GM21737 (cell line): ENCODE measurements around the gene ADAMTS9.
A peak's percentile ranks its signal among the peaks of the same experiment; 100 is the strongest.

Experiments used
- ATAC-seq: cut with Tn5 transposase; IDR thresholded peaks from one replicate; pipeline ENCODE4 v1.9.1; 2021; ENCODE audit warnings: mild to moderate bottlenecking, moderate library complexity; ENCODE audit not compliant: unreplicated experiment

The ADAMTS9 gene

DNA sequence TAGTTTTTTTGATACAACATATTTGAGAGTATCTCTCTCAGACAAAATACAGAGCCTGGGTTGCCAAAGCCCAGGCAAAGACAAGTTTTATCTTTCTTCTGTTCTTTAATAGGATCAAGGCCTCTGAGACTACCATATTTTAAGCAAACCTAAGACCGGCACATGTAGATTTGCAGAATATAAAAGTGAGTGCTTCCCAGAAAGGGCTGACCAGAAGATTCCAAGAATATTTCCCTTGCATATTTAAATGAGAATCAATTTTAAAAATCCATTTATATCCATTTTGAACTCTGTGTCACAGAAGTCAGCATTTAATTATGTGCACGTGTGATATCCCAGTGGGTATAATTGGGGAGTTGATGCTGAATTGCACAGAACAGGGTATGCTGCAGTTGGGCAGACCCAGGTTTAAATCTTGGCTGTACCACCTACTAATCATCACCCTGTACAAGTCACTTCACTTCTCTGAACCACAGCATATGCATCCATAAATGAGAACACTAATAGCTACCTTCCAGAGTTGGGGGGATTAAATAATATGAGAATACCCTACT is 191.9 kb downstream of the ADAMTS9 start:
- ATAC-seq: no peak

GRCh38 chr3:64495121-64495780 is 192.5 kb downstream of the ADAMTS9 start:
- no peak for ATAC-seq

GRCh38 chr3:64494526-64494925 is 193.3 kb downstream of the ADAMTS9 start:
- no peak for ATAC-seq

DNA sequence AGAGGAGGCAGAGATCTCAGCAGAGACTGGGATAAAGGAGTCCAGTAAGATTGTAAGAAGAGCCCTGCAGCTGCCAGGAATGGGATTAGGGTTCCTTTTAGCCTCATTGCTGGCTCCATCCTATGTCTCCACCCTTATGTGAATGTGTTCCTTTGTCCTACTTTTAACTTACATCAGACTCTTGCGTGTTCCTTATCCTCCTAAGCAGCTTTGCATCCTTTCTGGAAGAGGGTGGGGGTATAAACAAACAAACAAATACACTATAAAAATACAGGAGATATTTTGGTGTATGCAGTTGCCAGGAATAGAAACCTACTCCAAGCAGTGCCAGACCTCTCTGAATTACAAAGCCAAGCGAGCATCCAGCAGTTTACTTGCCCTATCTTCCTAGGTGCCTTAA is 194.7 kb downstream of the ADAMTS9 start:
- ATAC-seq: no peak

- no peak for ATAC-seq
Measured at GRCh38 chr3:64491843-64492242, 196.0 kb downstream of the ADAMTS9 start.

GRCh38 chr3:64490180-64490724 is 197.5 kb downstream of the ADAMTS9 start:
- no peak for ATAC-seq

DNA sequence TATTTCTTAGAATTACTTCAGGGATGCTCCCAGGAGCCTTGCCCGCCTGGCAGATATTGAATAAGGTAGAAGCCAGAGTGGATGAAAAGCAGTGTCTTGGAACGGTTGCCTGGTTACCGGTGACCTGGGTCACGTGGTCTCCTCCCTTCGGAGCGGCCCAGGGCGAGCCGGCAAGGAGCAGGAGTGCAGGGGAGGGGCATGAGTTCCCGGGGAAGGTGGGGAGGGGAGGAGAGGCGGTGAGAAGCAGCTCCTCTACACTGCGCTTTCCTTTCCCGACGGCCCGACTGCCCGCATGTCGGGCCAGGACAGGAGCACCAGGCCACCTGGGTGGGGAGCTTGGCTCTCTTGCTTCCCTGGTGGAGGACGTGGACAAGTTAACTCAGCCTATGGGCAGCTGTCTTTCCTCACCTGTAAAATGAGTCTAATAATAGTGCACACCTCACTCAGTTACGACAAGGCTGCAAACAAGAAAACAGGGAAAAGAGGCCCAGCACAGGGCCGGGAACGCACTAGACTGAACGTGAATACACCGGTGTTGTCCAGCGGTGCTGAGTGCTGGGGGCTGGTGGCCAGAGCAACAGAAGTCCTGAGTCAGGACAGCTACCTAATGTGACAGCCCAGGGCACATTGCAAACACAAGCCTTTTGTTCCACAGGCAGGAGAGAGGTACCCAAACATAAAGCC is 198.3 kb downstream of the ADAMTS9 start:
- ATAC-seq: no peak

GRCh38 chr3:64488939-64489338 is 198.9 kb downstream of the ADAMTS9 start:
- no peak for ATAC-seq

GRCh38 chr3:64484289-64484992 is 203.4 kb downstream of the ADAMTS9 start:
- ATAC-seq: peak; percentile 97

DNA sequence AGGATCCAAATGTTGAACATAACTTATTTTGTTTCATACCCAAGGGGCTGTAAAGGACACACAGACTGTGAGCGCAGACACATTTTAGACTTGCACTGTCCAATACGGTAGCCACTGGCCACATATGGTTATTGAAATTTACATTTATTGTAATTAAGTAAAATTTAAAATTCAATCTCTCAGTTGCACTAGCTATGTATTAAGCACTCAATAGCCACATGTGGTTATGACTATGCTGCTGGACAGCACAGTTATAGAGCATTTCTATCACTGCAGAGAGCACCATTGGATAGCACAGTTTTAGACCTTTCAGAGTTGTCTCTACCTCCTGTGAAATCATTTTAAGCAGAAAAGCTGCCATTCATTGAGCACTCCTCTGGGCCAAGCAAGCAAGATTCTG is 204.3 kb downstream of the ADAMTS9 start:
- ATAC-seq: no peak

GRCh38 chr3:64475037-64475436 is 212.8 kb downstream of the ADAMTS9 start:
- ATAC-seq: no peak

- no peak for ATAC-seq
Measured at GRCh38 chr3:64473466-64473865, 214.3 kb downstream of the ADAMTS9 start.

- no peak for ATAC-seq
Measured at GRCh38 chr3:64470436-64470835, 217.4 kb downstream of the ADAMTS9 start.

GRCh38 chr3:64467255-64467944 is 220.4 kb downstream of the ADAMTS9 start:
- ATAC-seq: no peak
